ENCODE data around the gene CXCL11.

CXCL11 gene

GRCh38 chr4:76035141-76035540 lies 729 bp downstream of the CXCL11 start:
- H3K4me3 ChIP-seq (ENCODE audit: low read depth, low read length, poor library complexity, severe bottlenecking): no peak overlapping the region
- H3K27ac ChIP-seq (ENCODE audit: low read depth, low read length, poor library complexity, severe bottlenecking): no peak overlapping the region
- no peaks in the 10 kb centered on the region for H3K79me2 ChIP-seq (ENCODE audit: insufficient read depth, low read length)
- no peak overlapping the region for H3K9ac ChIP-seq (ENCODE audit: low read length)
- H3K4me1 ChIP-seq (ENCODE audit: insufficient read depth, low read length, severe bottlenecking): no peaks in the 10 kb centered on the region
- no peak overlapping the region for H2AFZ ChIP-seq (ENCODE audit: low read length)
- TF ChIP-seq CTCF (IDR thresholded peaks at IDR 0.05; ENCODE audit: low read length) (no peak), EZH2 (IDR thresholded peaks at IDR 0.05; ENCODE audit: borderline replicate concordance, low read length) (no peak)
- H3K4me2 ChIP-seq (ENCODE audit: low read length): no peak overlapping the region
- no peaks in the 10 kb centered on the region for H3K9me2 ChIP-seq (ENCODE audit: low read depth, low read length)
- H3K27me3 ChIP-seq (ENCODE audit: insufficient read depth, low read length): 0 out of 2 replicates have a peak, but pooled peaks cover 4% of the 10 kb centered on the region
- no peaks in the 10 kb centered on the region for H3K36me3 ChIP-seq (ENCODE audit: insufficient read depth, low read length)
- no peaks in the 10 kb centered on the region for H3K9me3 ChIP-seq (ENCODE audit: low read length)
- no peaks in the 10 kb centered on the region for H3F3A ChIP-seq (ENCODE audit: insufficient read depth, low read length)
- no peaks in the 10 kb centered on the region for H4K20me1 ChIP-seq (ENCODE audit: insufficient read depth, low read length)

- no peaks in the 10 kb centered on the region for H3K79me2 ChIP-seq (ENCODE audit: insufficient read depth, low read length)
- no peak overlapping the region for H3K4me3 ChIP-seq (ENCODE audit: low read depth, low read length, poor library complexity, severe bottlenecking)
- TF ChIP-seq CTCF (IDR thresholded peaks at IDR 0.05; ENCODE audit: low read length): no peak
- no peak for TF ChIP-seq EZH2 (IDR thresholded peaks at IDR 0.05; ENCODE audit: borderline replicate concordance, low read length)
- H3K36me3 ChIP-seq (ENCODE audit: insufficient read depth, low read length): no peaks in the 10 kb centered on the region
- H3F3A ChIP-seq (ENCODE audit: insufficient read depth, low read length): no peaks in the 10 kb centered on the region
- H3K9ac ChIP-seq (ENCODE audit: low read length): no peak overlapping the region
- H3K27me3 ChIP-seq (ENCODE audit: insufficient read depth, low read length): peaks cover 4% of the 10 kb centered on the region; the same call in 1 of the 2 replicates
- H4K20me1 ChIP-seq (ENCODE audit: insufficient read depth, low read length): no peaks in the 10 kb centered on the region
- no peaks in the 10 kb centered on the region for H3K9me2 ChIP-seq (ENCODE audit: low read depth, low read length)
- no peak overlapping the region for H2AFZ ChIP-seq (ENCODE audit: low read length)
- H3K4me2 ChIP-seq (ENCODE audit: low read length): no peak overlapping the region
- no peak overlapping the region for H3K27ac ChIP-seq (ENCODE audit: low read depth, low read length, poor library complexity, severe bottlenecking)
- no peaks in the 10 kb centered on the region for H3K4me1 ChIP-seq (ENCODE audit: insufficient read depth, low read length, severe bottlenecking)
- H3K9me3 ChIP-seq (ENCODE audit: low read length): no peaks in the 10 kb centered on the region
Observed at GRCh38 chr4:76029300-76029699, 6.6 kb downstream of the CXCL11 start.

DNA sequence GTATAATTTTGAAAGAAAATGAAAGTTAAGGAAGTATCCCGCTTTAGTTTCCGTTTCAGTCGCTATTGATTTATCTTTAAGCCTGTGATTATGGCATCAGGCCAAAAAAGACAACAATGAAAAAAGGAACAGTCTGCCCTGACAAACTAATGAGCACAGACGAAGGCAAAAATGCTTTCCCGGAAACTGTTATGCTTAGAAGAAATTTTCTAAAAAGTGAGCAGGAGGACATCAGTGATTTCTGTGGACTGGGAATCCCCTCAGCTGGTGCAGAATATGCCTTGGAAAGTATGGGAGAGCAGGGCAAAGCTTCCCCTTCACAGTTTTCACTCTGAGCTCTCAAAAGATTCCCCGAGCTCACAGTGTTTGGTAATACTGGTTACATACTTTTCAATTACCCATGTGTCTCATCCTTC lies 7.5 kb downstream of the CXCL11 start:
- no peaks in the 10 kb centered on the region for H3F3A ChIP-seq (ENCODE audit: insufficient read depth, low read length)
- no peaks in the 10 kb centered on the region for H4K20me1 ChIP-seq (ENCODE audit: insufficient read depth, low read length)
- H2AFZ ChIP-seq (ENCODE audit: low read length): no peak overlapping the region
- no peak overlapping the region for H3K4me3 ChIP-seq (ENCODE audit: low read depth, low read length, poor library complexity, severe bottlenecking)
- no peaks in the 10 kb centered on the region for H3K36me3 ChIP-seq (ENCODE audit: insufficient read depth, low read length)
- H3K27ac ChIP-seq (ENCODE audit: low read depth, low read length, poor library complexity, severe bottlenecking): no peak overlapping the region
- no peaks in the 10 kb centered on the region for H3K79me2 ChIP-seq (ENCODE audit: insufficient read depth, low read length)
- H3K9me3 ChIP-seq (ENCODE audit: low read length): no peaks in the 10 kb centered on the region
- no peak overlapping the region for H3K4me2 ChIP-seq (ENCODE audit: low read length)
- H3K9me2 ChIP-seq (ENCODE audit: low read depth, low read length): no peaks in the 10 kb centered on the region
- no peak overlapping the region for H3K9ac ChIP-seq (ENCODE audit: low read length)
- no peaks in the 10 kb centered on the region for H3K4me1 ChIP-seq (ENCODE audit: insufficient read depth, low read length, severe bottlenecking)
- H3K27me3 ChIP-seq (ENCODE audit: insufficient read depth, low read length): peaks cover 4% of the 10 kb centered on the region; the same call in 1 of the 2 replicates
- no peak for TF ChIP-seq EZH2 (IDR thresholded peaks at IDR 0.05; ENCODE audit: borderline replicate concordance, low read length)
- no peak for TF ChIP-seq CTCF (IDR thresholded peaks at IDR 0.05; ENCODE audit: low read length)

Data from OCI-LY1 (cell line).